Measurements from ENCODE around the gene CDKN1C. TPM values are rescaled to one million over a fixed set of nuclear protein-coding genes. Genes with fewer than 3 reads are reported as not detected.

CDKN1C gene
- total and polyA plus RNA-seq, 2 of the 8 experiments (the other 6 are each of a cell fraction or from before 2014, with no cell fraction given): 12.8 to 14.1 TPM

DNA sequence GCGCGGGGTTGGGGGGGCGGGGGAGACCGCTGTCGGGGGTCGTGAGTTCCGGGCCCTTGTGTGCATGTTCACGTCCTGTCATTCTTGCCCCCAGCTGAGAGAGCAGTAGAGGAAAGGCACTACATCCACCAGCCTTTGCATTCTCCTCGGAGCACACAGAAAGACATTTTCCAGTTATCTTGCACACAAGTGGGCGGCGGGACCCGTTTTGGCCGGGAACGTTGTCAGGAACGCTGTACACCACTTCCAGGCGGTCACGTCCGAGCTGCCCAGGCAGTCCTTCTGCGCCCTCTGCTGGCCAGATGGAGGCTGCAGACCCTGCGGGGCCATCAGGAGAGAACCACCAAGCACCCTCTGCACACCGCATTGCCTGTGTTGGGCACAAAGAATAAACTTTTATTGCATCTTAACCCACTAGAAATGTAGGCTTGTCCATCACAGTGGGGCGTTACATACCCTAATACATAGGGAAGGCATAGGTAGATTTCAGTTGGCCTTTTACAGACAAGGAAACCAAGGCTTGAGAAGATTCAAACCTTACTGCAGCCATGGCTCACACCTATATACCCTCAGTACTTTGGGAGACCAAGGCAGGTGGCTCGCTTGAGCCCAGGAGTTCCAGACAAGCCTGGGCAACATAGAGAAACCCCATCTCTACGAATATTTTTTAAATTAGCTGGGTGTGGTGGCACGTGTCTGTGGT, 2.8 kb upstream of the CDKN1C start (continued):
- TF ChIP-seq RAD21 (IDR thresholded peaks at IDR 0.05 in 1 of 2, conservative IDR thresholded peaks at IDR 0.05 in 1 of 2; ENCODE audit: low read depth in 2 of 2, low read length in 2 of 2) (peak; percentile 98 to 99), CHD2 (IDR thresholded peaks at IDR 0.05; ENCODE audit: low read length) (no peak), KDM5A (IDR thresholded peaks at IDR 0.05; ENCODE audit: low read length) (no peak), ASH2L (IDR thresholded peaks at IDR 0.05; ENCODE audit: low read length) (no peak)
- TF ChIP-seq, protein P1, sequence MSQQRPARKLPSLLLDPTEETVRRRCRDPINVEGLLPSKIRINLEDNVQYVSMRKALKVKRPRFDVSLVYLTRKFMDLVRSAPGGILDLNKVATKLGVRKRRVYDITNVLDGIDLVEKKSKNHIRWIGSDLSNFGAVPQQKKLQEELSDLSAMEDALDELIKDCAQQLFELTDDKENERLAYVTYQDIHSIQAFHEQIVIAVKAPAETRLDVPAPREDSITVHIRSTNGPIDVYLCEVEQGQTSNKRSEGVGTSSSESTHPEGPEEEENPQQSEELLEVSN (IDR thresholded peaks at IDR 0.05): peak; percentile 31; the same call in 1 of the 2 replicates

All from H1 (cell line).